Measurements from ENCODE around the gene KBTBD12. TPM values are rescaled to one million over a fixed set of nuclear protein-coding genes. Genes with fewer than 3 reads are reported as not detected.

The KBTBD12 gene
- total and polyA plus RNA-seq, 10 of the 15 experiments (the other 5 are each of a cell fraction or from before 2014, with no cell fraction given) = 0.01 to 0.11 TPM; not detected in 8

GRCh38 chr3:128001576-128001975 is 86.5 kb downstream of the KBTBD12 start:
- Histone ChIP-seq H3K79me2 (ENCODE audit: control insufficient read depth, insufficient read depth, low read length) (no peaks in the 10 kb centered on the region), H2AFZ (ENCODE audit: control insufficient read depth, low read depth, low read length) (no peak overlapping the region), H3K9me3 (replicated peaks; ENCODE audit: control insufficient read depth, insufficient read depth, low read length) (no peaks in the 10 kb centered on the region), H4K20me1 (ENCODE audit: control insufficient read depth, insufficient read depth) (no peaks in the 10 kb centered on the region), H3K27ac (ENCODE audit: control insufficient read depth, insufficient read depth) (no peak overlapping the region), H3K27me3 (replicated peaks in 1 of 2; ENCODE audit: control insufficient read depth in 2 of 2, insufficient read depth in 2 of 2, low read length in 1 of 2) (peaks cover 2 to 9% of the 10 kb centered on the region in 2 experiments; a peak in 3 of 4 replicates), H3K4me3 (no peak overlapping the region), H3K4me2 (ENCODE audit: control insufficient read depth, insufficient read depth) (no peak overlapping the region), H3K36me3 (ENCODE audit: control insufficient read depth in 2 of 2, insufficient read depth in 2 of 2, low read length in 1 of 2) (no peaks in the 10 kb centered on the region), H3K9ac (ENCODE audit: control insufficient read depth, insufficient read depth, low read length) (no peak overlapping the region), H3K4me1 (ENCODE audit: control insufficient read depth, insufficient read depth, low read length) (no peaks in the 10 kb centered on the region)
- ChIA-PET RAD21 (ENCODE audit: unreplicated experiment) (no interaction called here), CTCF (no interaction called here), SMC1A (ENCODE audit: uncharacterized antibody, unreplicated experiment) (no interaction called here), POLR2A (no interaction called here)
- ATAC-seq (no peak), DNase-seq (ENCODE audit: low read depth, low spot score) (no peak), FAIRE-seq (no peak)
- no TSS peak for BruUV-seq (replicated peaks)
- intact Hi-C loops (cut with micrococcal nuclease; ENCODE audit: unreplicated experiment) (no loop called here), in situ Hi-C loops (cut with MboI) (no loop called here)
- WGBS (ENCODE audit: insufficient coverage, insufficient replicate concordance, low lambda C conversion rate, missing lambda C conversion rate) = 56% methylated on average over 3 of the region's 3 CpGs
- TF ChIP-seq ZNF687 (IDR thresholded peaks at IDR 0.05) (no peak), E2F8 (IDR thresholded peaks at IDR 0.05; ENCODE audit: low read depth, partially characterized antibody) (no peak), KAT2A (conservative IDR thresholded peaks at IDR 0.05; ENCODE audit: control insufficient read depth, low read depth, low read length) (no peak), NR2C1 (IDR thresholded peaks at IDR 0.05) (no peak), NBN (IDR thresholded peaks at IDR 0.05) (no peak), IKZF2 (IDR thresholded peaks at IDR 0.05) (no peak), NFXL1 (IDR thresholded peaks at IDR 0.05; ENCODE audit: borderline replicate concordance) (no peak), BRCA1 (IDR thresholded peaks at IDR 0.05; ENCODE audit: low read depth, low read length) (no peak), IRF5 (IDR thresholded peaks at IDR 0.05; ENCODE audit: borderline replicate concordance) (no peak), MYC (IDR thresholded peaks at IDR 0.05; ENCODE audit: insufficient read depth, insufficient read length, insufficient replicate concordance, low read length, severe bottlenecking) (no peak), PBX3 (IDR thresholded peaks at IDR 0.05; ENCODE audit: insufficient replicate concordance, low read depth, low read length) (no peak), E2F4 (IDR thresholded peaks at IDR 0.05; ENCODE audit: low read depth, low read length) (no peak), USF2 (IDR thresholded peaks at IDR 0.05; ENCODE audit: borderline replicate concordance, low read depth, low read length) (no peak)

Data from GM12878 (cell line).